ENCODE measurements around the gene ITPR3. TPM values are rescaled to one million over a fixed set of nuclear protein-coding genes. Genes with fewer than 3 reads are reported as not detected.

The ITPR3 gene
- total RNA-seq, 2 experiments from 2014 or later, result 34.8 to 35.1 TPM

- intact Hi-C loops (cut with micrococcal nuclease), result no loop called here
- no peak overlapping the region for H3K4me3 Mint-ChIP-seq
- peaks cover 35% of the 10 kb centered on the region for H3K36me3 Mint-ChIP-seq (ENCODE audit: low read depth)
- no peak overlapping the region for H3K27ac Mint-ChIP-seq
- no peaks in the 10 kb centered on the region for H3K27me3 Mint-ChIP-seq (ENCODE audit: low read depth)
- CTCF ChIA-PET, result interaction anchor here (1.1 kb wide), 1 partner anchor 15 kb away, joined by 3 read pairs; no protein-coding TSS in a partner anchor
- peaks cover 9% of the 10 kb centered on the region for H3K4me1 Mint-ChIP-seq (ENCODE audit: low read depth)
- H3K9me3 Mint-ChIP-seq, result no peaks in the 10 kb centered on the region
- no peak for DNase-seq
Observed at GRCh38 chr6:33678233-33678931, 57.3 kb downstream of the ITPR3 start.

- DNase-seq, result no peak
- Mint-ChIP-seq H3K36me3 (ENCODE audit: low read depth) (peaks cover 39% of the 10 kb centered on the region), H3K27ac (no peak overlapping the region), H3K27me3 (ENCODE audit: low read depth) (no peaks in the 10 kb centered on the region), H3K9me3 (no peaks in the 10 kb centered on the region), H3K4me1 (ENCODE audit: low read depth) (peaks cover 11% of the 10 kb centered on the region), H3K4me3 (no peak overlapping the region)
- intact Hi-C loops (cut with micrococcal nuclease), result no loop called here
- CTCF ChIA-PET, result interaction anchor here (0.6 to 1.1 kb wide), 2 partner anchors 14 to 17 kb away, joined by 3 read pairs; no protein-coding TSS in a partner anchor
Observed at GRCh38 chr6:33678932-33679490, 57.9 kb downstream of the ITPR3 start.

- CTCF ChIA-PET, result interaction anchor here (0.6 to 1.1 kb wide), 2 partner anchors 14 to 18 kb away, joined by 3 read pairs; no protein-coding TSS in a partner anchor
- H3K36me3 Mint-ChIP-seq (ENCODE audit: low read depth), result peaks cover 40% of the 10 kb centered on the region
- no peak overlapping the region for H3K4me3 Mint-ChIP-seq
- H3K4me1 Mint-ChIP-seq (ENCODE audit: low read depth), result peaks cover 11% of the 10 kb centered on the region
- intact Hi-C loops (cut with micrococcal nuclease), result no loop called here
- DNase-seq, result no peak
- no peaks in the 10 kb centered on the region for H3K27me3 Mint-ChIP-seq (ENCODE audit: low read depth)
- no peak overlapping the region for H3K27ac Mint-ChIP-seq
- H3K9me3 Mint-ChIP-seq, result no peaks in the 10 kb centered on the region
Observed at GRCh38 chr6:33679761-33680160, 58.6 kb downstream of the ITPR3 start.

- intact Hi-C loops (cut with micrococcal nuclease), result no loop called here
- Mint-ChIP-seq H3K27ac (peak overlapping the region; percentile 61), H3K9me3 (no peaks in the 10 kb centered on the region), H3K4me1 (ENCODE audit: low read depth) (peaks cover 11% of the 10 kb centered on the region), H3K4me3 (no peak overlapping the region), H3K36me3 (ENCODE audit: low read depth) (peaks cover 46% of the 10 kb centered on the region), H3K27me3 (ENCODE audit: low read depth) (no peaks in the 10 kb centered on the region)
- CTCF ChIA-PET, result no interaction called here
- DNase-seq, result no peak
Observed at GRCh38 chr6:33682341-33682740, 61.2 kb downstream of the ITPR3 start.

GRCh38 chr6:33683051-33683571 lies 62.0 kb downstream of the ITPR3 start:
- CTCF ChIA-PET, result interaction anchor here (2.2 kb wide), 1 partner anchor 11 kb away, joined by 10 read pairs; no protein-coding TSS in a partner anchor
- H3K36me3 Mint-ChIP-seq (ENCODE audit: low read depth), result peaks cover 38% of the 10 kb centered on the region
- intact Hi-C loops (cut with micrococcal nuclease), result no loop called here
- DNase-seq, result peak; percentile 58
- no peak overlapping the region for H3K4me3 Mint-ChIP-seq
- peak overlapping the region; percentile 61 for H3K27ac Mint-ChIP-seq
- no peaks in the 10 kb centered on the region for H3K9me3 Mint-ChIP-seq
- H3K27me3 Mint-ChIP-seq (ENCODE audit: low read depth), result no peaks in the 10 kb centered on the region
- H3K4me1 Mint-ChIP-seq (ENCODE audit: low read depth), result peaks cover 11% of the 10 kb centered on the region

- no peaks in the 10 kb centered on the region for H3K27me3 Mint-ChIP-seq (ENCODE audit: low read depth)
Observed at GRCh38 chr6:33683576-33684427, 62.7 kb downstream of the ITPR3 start.

GRCh38 chr6:33684428-33684896 lies 63.3 kb downstream of the ITPR3 start:
- CTCF ChIA-PET, result interaction anchor here (2.2 kb wide), 1 partner anchor 9 kb away, joined by 10 read pairs; no protein-coding TSS in a partner anchor

More at GRCh38 chr6:33683576-33684427, 62.7 kb downstream of the ITPR3 start:
- Mint-ChIP-seq H3K4me3 (no peak overlapping the region), H3K4me1 (ENCODE audit: low read depth) (peaks cover 11% of the 10 kb centered on the region), H3K27ac (peak overlapping the region; percentile 61), H3K36me3 (ENCODE audit: low read depth) (peaks cover 36% of the 10 kb centered on the region), H3K9me3 (no peaks in the 10 kb centered on the region)
- no peak for DNase-seq
- intact Hi-C loops (cut with micrococcal nuclease), result no loop called here
- CTCF ChIA-PET, result interaction anchor here (2.2 kb wide), 1 partner anchor 10 kb away, joined by 10 read pairs; no protein-coding TSS in a partner anchor

GRCh38 chr6:33684983-33685382 lies 63.9 kb downstream of the ITPR3 start:
- no peaks in the 10 kb centered on the region for H3K9me3 Mint-ChIP-seq
- H3K36me3 Mint-ChIP-seq (ENCODE audit: low read depth), result peaks cover 40% of the 10 kb centered on the region
- no peak for DNase-seq
- H3K27me3 Mint-ChIP-seq (ENCODE audit: low read depth), result no peaks in the 10 kb centered on the region
- CTCF ChIA-PET, result interaction anchor here (2.2 kb wide), 1 partner anchor 9 kb away, joined by 10 read pairs; no protein-coding TSS in a partner anchor
- intact Hi-C loops (cut with micrococcal nuclease), result no loop called here
- no peak overlapping the region for H3K4me3 Mint-ChIP-seq
- peaks cover 11% of the 10 kb centered on the region for H3K4me1 Mint-ChIP-seq (ENCODE audit: low read depth)
- no peak overlapping the region for H3K27ac Mint-ChIP-seq

More at GRCh38 chr6:33684428-33684896, 63.3 kb downstream of the ITPR3 start:
- Mint-ChIP-seq H3K4me1 (ENCODE audit: low read depth) (peaks cover 11% of the 10 kb centered on the region), H3K4me3 (no peak overlapping the region), H3K27me3 (ENCODE audit: low read depth) (no peaks in the 10 kb centered on the region), H3K27ac (no peak overlapping the region), H3K36me3 (ENCODE audit: low read depth) (peaks cover 37% of the 10 kb centered on the region), H3K9me3 (no peaks in the 10 kb centered on the region)
- intact Hi-C loops (cut with micrococcal nuclease), result no loop called here
- no peak for DNase-seq

GRCh38 chr6:33685411-33686224 lies 64.5 kb downstream of the ITPR3 start:
- Mint-ChIP-seq H3K27ac (no peak overlapping the region), H3K4me3 (no peak overlapping the region), H3K4me1 (ENCODE audit: low read depth) (peaks cover 11% of the 10 kb centered on the region), H3K27me3 (ENCODE audit: low read depth) (no peaks in the 10 kb centered on the region), H3K9me3 (no peaks in the 10 kb centered on the region), H3K36me3 (ENCODE audit: low read depth) (peaks cover 40% of the 10 kb centered on the region)
- no peak for DNase-seq
- CTCF ChIA-PET, result no interaction called here
- intact Hi-C loops (cut with micrococcal nuclease), result no loop called here

- Mint-ChIP-seq H3K36me3 (ENCODE audit: low read depth) (peaks cover 43% of the 10 kb centered on the region), H3K27ac (no peak overlapping the region), H3K4me1 (ENCODE audit: low read depth) (peaks cover 12% of the 10 kb centered on the region), H3K9me3 (no peaks in the 10 kb centered on the region), H3K4me3 (no peak overlapping the region), H3K27me3 (ENCODE audit: low read depth) (no peaks in the 10 kb centered on the region)
- no peak for DNase-seq
- intact Hi-C loops (cut with micrococcal nuclease), result no loop called here
- CTCF ChIA-PET, result no interaction called here
Observed at GRCh38 chr6:33686225-33686924, 65.3 kb downstream of the ITPR3 start.

Data from activated naive CD4-positive, alpha-beta T cell treated with anti-CD3 and anti-CD28 coated beads for 36 hours (primary cell).